Erythroblast (primary cell): ENCODE measurements around the gene DLG2.

Experiments used
- GATA1 ChIP-seq: IDR thresholded peaks from 2 replicates; pipeline ENCODE4 v1.6.1; 2011; ENCODE audit warnings: low read depth, mild to moderate bottlenecking, control low read depth, low read length, moderate library complexity
- POLR2A ChIP-seq: IDR thresholded peaks from 2 replicates; pipeline ENCODE4 v1.6.1; 2011; ENCODE audit warnings: mild to moderate bottlenecking, low read length

DNA sequence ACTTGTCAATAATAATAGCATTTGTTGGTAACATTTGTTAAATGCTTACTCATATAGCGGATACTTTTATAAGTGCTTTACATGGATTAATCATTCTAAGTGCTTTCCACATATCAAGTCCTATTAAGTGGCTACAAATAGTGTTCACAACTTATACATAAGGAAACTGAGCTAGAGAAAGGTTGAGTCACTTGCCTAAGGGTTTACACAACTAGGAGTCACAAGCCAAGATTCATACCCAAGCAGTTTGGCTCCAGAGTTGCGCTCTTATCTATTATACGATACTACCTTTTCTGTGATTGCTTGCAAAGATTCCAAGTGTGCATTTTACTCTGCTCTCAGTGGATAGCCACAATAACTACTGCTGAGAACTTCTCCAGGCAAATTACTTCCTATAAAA, 2125.1 kb downstream of the DLG2 start:
- TF ChIP-seq POLR2A (no peak), GATA1 (no peak)
